Measurements from ENCODE around the gene GPR146.

DNA sequence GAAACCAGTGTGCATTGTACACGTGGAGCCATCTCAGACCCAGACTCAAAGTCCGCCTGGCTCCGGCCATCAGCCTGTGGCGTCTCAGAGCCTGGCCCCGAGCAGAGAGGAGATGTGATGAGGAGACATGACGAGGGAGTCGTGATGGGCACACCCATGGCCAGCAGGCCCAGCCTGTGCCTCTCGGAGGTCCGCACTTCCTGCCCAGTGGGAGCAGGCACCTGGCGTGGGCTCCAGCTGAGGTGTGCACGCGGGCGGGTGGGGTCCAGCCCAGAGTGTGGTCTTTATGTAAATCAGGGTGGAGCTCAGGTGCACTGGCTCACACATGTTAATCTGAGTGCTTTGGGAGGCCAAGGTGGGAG is 26.0 kb upstream of the GPR146 start:
- no peak for TF ChIP-seq EZH2phosphoT487 (IDR thresholded peaks at IDR 0.05; ENCODE audit: insufficient read depth, low read depth)
- no peak for TF ChIP-seq EZH2 (IDR thresholded peaks at IDR 0.05; ENCODE audit: insufficient read depth, poor library complexity, severe bottlenecking)

Measured in GM23248 (cell line).